Endothelial cell of umbilical vein (primary cell): ENCODE data around the gene STYK1.

Experiments used
- CTCF ChIP-seq, 2 donors: IDR thresholded peaks; 1 replicate in 1 of 2; 2 replicates in 1 of 2; pipeline ENCODE4 v1.5.1; 2011; ENCODE audit warnings: low read length in 2 of 2, mild to moderate bottlenecking in 2 of 2, moderate library complexity in 2 of 2, control low read depth in 1 of 2, inconsistent platforms in 1 of 2, low read depth in 1 of 2; ENCODE audit not compliant: insufficient read depth in 1 of 2; ENCODE audit errors: extremely low read depth in 1 of 2
- EZH2 ChIP-seq: IDR thresholded peaks from 2 replicates; pipeline ENCODE4 v1.6.1; 2012; ENCODE audit warnings: borderline replicate concordance, low read depth, mild to moderate bottlenecking, moderate library complexity, low read length, inconsistent platforms; ENCODE audit not compliant: severe bottlenecking
- FOS ChIP-seq: IDR thresholded peaks from 2 replicates; pipeline ENCODE4 v1.6.1; 2011; ENCODE audit warnings: mild to moderate bottlenecking, low read length, moderate library complexity, borderline replicate concordance; ENCODE audit not compliant: insufficient read depth
- GATA2 ChIP-seq: IDR thresholded peaks from 2 replicates; pipeline ENCODE4 v1.7.0; 2011; ENCODE audit warnings: low read depth, mild to moderate bottlenecking, moderate library complexity, mixed read lengths, low read length; ENCODE audit not compliant: insufficient read length, insufficient read depth
- JUN ChIP-seq: IDR thresholded peaks from 2 replicates; pipeline ENCODE4 v1.6.1; 2011; ENCODE audit warnings: borderline replicate concordance, low read depth; ENCODE audit not compliant: insufficient read length, insufficient read depth
- MAX ChIP-seq: IDR thresholded peaks from 2 replicates; pipeline ENCODE4 v1.6.1; 2011; ENCODE audit not compliant: insufficient read depth, insufficient read length
- MYC ChIP-seq: IDR thresholded peaks from one replicate; pipeline ENCODE4 v1.6.1; 2011; ENCODE audit warnings: mild to moderate bottlenecking, low read depth, low read length
- POLR2A ChIP-seq: IDR thresholded peaks from 2 replicates; pipeline ENCODE4 v1.6.1; 2012; ENCODE audit warnings: low read depth, mild to moderate bottlenecking, control low read depth, low read length
- POLR2AphosphoS5 ChIP-seq: IDR thresholded peaks from 2 replicates; pipeline ENCODE4 v1.6.1; 2012; ENCODE audit warnings: low read depth, mild to moderate bottlenecking, control low read depth, low read length, moderate library complexity; ENCODE audit not compliant: insufficient read depth

- TF ChIP-seq CTCF (IDR thresholded peaks at IDR 0.05; ENCODE audit: extremely low read depth in 1 of 2, insufficient read depth in 1 of 2, low read depth in 1 of 2, low read length in 2 of 2) (no peak), POLR2A (no peak), EZH2 (no peak), JUN (no peak), POLR2AphosphoS5 (no peak), MYC (no peak), MAX (no peak), GATA2 (no peak), FOS (no peak)
Measured at GRCh38 chr12:10636611-10637010, 37.2 kb downstream of the STYK1 start.
